ELR (cell line): Measurements from ENCODE around the gene POU2F3.

Experiments
- DNase-seq: peaks from one replicate; pipeline ENCODE4 v3.0.0-alpha.2; 2015; ENCODE audit warnings: low read depth

POU2F3 gene

DNA sequence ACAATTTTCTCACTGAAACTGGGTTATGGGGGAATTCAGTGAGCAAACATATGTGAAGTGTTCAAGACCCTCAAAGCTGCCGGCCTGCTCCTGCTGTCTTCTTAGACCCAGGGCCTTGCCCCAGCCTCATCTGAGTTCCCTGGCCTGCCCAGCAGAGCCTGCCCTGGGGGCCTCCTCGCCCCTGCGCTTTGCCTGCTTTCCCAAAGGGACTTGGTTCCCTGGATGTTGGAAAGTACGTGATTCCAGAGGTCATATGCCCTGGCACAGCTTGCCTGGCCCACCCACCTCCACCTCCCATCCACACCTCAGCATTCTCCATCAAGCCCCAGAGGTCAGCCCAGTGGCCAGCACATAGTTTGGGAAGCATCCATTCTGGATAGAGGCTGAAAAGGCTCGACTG is 13.7 kb upstream of the POU2F3 start:
- no peak for DNase-seq

DNA sequence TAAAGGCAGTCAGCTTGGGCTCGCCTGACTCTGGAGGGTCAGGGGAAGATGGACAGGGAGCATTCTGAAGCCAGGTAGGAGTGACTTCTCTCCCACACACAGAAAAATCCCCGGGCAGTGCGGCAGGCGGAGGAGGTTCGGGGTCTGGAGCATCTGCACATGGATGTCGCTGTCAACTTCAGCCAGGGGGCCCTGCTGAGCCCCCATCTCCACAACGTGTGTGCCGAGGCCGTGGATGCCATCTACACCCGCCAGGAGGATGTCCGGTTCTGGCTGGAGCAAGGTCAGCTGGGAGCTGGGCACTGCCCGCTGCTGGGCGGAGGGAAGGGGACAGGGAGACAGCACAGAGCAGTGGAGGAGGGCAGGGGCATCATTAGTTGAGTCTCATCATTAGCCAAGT is 13.2 kb upstream of the POU2F3 start:
- no peak for DNase-seq

DNA sequence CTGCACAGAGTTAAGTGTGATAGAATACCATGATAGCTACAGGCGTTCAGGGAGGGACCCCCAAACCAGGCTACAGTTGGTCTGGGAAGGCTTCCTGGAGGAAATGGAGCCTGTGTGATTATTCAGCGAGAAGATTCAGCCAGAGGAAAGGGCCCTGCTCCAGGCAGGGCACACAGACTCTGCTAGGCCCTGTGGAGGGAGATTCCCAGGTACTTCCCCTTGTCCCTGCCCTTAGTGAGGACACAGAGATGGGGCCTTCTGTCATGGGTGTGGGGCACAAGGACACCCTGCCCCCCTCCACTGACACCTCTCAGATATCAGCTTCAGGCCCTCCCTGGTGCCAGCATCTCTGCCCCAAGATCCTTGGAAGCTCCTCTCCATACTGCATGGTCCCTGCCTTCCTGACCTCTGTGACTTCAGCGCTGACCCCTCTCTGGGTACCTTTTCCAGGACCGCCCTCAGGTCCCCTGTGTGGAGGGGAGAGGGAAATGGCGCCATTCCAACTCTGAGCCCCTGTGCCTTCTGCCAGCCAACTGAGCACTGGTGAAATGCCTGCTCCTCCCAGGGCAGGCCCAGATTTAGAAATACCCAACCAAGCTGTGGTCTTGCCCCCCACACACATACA is 12.6 kb upstream of the POU2F3 start:
- DNase-seq: no peak

DNA sequence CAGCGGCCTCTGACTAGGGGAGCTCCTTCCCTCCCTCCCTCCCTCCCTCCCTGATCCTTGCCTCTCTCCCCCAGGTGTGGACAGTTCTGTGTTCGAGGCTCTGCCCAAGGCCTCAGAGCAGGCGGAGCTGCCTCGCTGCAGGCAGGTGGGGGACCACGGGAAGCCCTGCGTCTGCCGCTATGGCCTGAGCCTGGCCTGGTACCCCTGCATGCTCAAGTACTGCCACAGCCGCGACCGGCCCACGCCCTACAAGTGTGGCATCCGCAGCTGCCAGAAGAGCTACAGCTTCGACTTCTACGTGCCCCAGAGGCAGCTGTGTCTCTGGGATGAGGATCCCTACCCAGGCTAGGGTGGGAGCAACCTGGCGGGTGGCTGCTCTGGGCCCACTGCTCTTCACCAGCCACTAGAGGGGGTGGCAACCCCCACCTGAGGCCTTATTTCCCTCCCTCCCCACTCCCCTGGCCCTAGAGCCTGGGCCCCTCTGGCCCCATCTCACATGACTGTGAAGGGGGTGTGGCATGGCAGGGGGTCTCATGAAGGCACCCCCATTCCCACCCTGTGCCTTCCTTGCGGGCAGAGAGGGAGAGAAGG is 11.1 kb upstream of the POU2F3 start:
- DNase-seq: peak; percentile 22

DNA sequence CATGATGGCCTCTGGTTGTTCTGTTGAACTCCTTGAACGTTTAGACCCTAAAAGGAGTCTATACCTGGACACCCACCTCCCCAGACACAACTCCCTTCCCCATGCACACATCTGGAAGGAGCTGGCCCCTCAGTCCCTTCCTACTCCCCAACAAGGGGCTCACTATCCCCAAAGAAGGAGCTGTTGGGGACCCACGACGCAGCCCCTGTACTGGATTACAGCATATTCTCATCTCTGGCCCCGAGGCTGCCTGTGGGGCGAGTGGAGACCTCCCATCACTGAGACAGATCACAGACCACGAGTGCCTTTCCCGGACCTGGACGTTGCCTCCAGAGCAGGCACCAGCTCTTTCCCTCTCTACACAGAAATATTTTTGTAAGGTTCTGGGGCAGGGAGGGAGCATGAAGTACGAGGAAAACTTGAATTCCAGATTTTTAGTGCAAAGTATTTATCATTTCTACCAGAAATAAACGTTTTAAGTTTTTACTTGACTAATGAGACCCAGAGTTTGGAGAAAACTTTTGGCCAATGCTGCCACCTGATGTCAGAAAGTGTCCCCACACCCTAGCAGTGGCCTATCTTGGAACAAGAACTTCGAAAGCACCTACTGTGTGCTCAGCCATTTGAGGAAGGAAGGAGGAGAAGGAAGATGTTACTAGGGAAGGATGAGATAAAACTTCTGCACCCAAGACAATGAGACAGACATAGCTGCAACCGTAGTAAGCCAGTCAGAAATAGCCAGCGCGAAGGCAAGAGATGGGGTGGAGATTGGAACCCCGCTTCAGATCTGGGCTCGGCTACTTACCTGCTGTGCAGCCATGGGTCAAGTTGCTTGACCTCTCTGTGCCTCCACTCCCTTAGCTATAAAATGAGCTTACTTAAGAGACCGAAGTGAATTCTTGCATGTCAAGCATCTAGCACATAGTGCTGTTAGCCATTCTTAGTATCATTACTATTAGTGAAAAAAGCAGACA is 10.2 kb upstream of the POU2F3 start:
- DNase-seq: peak; percentile 51

DNA sequence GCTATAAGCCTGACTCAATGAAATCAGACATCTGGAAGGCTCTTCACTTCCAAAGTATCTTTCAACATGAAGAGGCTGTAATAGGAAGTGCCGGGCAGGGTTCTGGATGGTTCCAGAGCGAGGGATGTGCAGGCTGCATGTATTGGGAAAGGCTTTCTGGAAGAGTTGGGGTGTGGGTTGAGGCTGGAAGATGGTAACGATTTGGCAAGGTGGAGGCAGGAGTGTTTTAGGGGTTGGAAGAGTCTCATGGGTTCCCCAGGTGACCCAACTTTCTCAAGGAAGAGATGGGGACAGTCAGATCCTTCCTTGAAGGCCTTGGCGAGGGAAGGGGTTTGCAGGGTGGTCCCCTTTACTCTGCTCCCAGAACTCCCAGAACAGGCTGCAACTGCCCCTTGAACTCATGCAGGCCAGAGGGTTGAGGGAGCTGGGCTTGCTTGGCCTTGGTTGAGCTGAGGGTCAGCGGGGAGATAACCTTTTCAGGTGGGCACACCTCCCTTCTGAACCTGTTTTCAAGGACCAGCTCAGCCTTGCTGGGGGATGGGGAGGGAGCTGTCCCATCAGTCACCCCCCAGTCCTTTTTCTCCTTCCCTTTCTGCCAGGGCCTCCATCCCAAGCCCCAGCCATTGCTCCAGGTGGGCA is 9.4 kb upstream of the POU2F3 start:
- no peak for DNase-seq

DNA sequence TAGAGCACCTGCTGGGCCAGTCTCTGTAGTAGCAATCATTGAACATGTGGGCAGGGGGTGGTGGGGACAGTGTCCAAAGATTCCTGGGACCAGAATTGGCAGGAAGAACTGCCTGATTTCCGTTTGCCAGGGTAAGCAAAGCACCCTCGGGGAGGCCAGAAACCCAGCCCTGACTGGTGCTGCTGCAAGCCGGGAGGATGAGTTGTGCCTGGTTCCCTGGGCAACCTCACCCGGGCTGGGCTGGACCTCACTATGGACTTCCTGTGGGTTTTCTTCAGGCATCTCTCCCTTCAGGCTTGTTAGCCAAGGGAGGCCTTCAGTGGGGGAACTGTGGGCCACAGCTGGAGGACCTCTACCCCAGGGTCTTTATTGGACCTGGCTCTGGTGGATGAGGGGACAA is 8.0 kb upstream of the POU2F3 start:
- peak; percentile 30 for DNase-seq

DNA sequence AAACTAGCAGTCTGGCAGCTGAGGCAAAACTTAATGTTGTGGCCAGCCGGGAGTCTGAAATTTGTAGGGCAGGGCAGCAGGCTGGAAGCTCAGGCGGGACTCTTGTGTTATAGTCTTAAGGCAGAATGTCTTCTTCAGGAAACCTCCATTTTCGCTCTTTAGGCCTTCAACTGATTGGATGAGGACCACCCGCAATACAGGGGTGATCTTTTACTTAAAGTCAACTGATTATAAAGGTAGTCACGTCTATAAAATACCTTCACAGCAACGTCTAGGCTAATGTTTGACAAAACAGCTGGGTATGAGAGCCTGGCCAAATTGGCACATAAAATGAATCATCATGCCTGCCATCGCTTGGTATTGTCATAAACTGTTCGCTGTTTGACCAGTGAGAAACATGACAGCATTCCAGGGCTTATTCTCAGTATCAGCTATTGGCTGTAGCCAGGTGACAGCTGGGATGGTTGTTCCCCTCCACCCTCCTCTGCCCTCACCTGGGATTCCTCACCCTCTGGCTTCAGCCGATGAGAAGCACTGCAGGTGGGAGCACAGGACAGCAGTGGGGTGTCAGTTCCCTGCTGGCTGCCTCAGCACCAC is 6.6 kb upstream of the POU2F3 start:
- DNase-seq: no peak

DNA sequence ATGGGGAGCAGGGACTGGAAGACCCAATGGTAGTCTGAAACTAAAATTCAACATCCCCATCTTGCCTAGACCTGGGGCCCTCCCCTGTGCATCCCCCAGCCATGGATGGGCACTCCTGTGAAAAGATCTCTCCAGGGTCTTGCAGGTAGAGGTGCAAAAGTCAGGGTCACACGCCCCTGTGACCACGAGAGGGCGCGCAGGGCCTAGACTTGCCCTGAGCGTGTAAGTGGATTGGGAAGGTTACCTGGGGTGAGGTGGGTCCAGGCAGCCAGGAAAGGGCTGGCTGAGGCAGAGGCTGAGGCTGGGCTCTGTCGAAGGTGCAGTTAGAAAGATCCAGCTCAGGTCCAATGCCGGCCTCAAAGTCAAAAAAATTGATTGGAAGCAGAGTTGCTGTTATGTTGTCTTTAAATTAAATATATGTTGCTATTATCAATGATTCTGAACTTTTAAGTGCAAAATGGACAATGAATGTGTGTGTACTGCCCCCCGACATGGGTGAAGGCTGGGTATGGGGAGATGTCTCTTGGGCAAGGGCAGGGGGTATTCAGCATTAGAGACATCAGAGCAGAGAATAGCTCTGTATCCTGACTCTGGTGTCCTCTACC is 4.8 kb upstream of the POU2F3 start:
- peak; percentile 50 for DNase-seq

DNA sequence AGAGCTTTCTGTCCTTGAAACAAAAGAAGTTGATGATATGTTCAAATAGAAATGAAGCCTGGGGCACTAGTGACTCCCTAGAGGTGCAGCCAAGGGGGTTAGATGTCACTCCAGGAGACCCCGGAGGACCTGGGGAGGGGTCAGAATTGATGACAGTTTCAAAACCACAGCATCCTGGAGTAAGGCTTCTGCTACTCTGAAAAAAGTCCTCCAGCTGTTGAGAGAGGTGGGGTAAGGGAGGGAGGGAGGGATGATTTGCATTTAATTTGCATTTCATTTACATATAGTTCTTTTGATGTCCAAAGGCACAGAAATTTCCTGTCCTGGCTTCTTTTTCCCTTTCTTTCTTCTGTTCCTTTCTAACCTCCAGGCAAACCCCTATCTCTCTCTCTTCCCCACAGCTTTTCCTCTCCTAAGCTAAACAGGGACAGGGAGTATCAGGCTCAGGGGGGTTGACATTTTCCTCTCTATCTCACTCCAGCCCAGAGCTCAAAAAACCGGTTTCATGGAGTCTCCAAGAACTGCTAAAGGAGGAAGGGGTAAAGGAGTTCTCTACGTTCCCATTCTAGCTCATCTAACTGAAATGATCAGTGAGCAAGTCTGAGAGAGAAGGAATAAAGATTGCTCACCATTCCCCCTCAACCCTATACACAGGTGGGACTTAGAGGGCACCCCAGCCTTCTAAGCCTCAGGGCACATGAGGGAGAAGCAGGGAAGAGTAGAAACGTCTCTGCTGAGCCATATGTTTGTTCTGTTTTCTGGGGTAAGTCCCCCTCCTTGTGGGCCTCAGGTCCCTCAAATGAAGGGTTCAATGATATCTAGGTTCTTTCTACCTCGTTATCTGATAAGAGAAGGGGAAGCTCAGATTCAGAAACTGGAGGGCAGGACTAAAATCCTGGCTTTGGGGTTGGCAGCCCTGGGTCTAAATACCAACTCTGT is 3.5 kb upstream of the POU2F3 start:
- DNase-seq: peak; percentile 73

DNA sequence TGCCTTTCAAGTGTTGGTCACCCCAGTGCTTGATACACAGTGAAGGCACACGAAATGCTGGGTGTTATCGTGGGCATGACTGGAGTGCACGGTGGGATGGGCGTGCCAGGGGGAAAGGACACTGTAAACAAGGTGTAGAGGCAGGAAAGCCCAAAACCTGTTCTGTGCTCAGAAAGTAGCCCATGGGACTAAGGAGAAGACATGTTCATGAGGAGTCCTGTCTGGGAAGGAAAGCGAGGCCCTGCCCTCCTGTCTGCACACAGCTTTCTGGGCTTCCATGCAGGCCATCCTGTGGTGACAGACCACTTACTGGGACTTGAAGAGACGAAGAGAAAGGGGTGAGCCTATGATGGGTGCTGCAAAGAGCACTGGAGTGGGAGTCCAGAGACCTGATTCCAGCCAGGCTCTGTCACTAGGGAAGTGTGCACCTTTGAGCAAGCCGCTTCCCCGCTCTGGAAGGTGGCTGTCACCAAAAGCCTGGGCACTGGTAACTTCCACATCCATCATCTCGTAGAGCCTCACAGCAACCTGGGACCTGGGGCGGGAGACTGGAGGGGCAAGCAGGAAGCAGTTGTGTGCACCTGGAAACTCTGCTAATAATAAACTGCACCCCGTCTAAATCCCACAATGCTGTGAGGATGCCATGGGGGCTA is 846 bp upstream of the POU2F3 start:
- DNase-seq: no peak

DNA sequence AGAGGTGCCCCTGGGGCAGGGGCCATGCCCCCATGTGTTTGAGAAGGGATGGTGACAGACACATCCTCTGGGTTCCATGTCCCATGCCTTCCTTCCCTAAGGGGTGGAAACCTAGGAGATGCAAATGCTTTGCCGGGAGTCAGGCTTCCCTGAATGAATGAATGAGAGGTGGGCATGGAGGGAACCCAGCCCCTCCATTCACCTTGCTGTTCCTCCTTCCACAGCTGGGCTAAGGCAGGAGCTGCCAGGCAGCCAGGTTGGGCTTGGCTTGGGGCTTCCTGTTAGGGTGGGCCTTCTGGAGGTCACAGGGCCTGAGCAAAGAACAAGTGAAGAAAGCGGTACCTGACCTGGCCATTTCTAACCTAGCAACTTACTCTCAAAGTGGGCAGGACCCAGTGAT is 926 bp downstream of the POU2F3 start:
- DNase-seq: no peak

DNA sequence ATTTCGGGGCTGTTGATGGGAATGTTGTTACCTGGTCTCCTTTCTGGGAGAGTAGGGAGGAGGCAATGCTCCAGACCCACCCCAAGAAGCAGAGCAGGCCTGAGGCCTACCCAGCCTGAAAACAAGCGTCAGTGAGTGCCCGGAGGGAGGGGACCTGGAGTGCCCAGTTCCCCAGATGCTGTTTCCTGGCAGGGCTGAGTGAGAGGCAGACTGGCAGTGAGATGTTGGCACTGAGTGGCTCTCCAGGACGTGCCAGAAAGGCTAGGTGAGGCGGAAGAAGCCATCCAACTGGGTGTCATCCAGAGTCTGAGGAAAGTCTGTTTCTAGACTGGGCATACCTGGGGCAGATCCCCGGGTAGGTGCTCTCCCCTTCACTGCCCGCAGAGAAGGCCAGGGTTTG is 1.3 kb downstream of the POU2F3 start:
- DNase-seq: no peak

DNA sequence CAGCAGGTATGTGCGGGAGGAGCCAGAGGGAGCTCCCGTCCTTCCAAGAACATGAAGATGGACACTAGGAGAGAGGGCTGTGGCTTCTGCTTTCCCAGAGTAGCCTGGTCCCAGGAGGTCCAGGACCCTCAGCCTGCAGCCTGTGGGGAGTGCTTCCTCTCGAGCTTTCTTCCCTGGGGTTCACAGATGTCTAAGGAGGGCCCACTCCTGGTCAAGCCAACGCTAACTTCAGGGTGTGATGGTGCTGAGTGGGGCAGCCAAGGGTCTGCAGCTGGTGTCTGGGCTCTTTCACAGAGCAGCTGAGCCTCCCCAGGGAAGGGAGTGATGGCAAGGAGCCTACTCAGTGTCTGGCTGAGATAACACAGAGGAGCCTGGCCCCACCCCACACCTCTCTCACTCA is 3.3 kb downstream of the POU2F3 start:
- DNase-seq: no peak

DNA sequence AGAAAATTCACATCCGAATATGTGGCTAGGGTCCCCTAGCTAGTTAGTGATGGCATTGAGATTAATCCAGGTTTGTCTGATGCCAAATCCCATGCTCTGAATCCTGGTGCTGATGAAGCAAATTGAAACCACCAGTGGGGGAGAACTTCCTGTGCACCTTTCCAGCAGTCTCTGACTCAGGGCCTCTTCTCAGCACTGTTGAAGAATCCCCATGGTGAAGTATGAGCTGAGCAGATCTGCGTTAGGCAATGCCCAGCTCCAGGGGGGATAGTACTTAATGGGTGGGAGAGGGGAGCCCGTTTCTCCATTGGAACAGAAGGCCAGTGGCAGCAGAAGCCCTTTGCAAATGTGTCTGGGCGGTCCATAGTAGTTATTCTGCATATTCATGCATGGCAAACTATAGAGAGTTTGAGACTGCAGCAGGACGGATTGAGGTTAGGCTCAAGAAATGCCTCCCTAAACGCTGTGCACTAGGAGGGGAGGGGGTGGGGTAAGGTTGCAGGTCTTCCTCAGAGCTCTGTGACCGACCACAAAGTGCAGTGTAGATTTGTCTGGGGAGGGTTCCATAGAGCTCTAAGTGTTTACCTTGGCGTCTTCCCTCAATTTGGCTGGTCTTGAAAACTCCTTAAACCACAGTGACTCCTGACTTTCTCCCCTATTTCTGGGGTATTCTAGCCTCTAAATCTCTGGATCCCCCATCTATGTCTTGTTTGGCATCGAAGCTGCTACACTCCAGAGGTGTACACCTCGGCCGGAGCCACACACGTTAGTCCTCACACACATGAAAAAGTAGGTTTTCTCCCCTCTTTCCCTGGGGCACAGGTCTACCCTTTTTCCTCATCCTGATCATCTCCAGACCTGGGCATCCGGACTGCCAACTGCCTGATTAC is 4.8 kb downstream of the POU2F3 start:
- DNase-seq: peak; percentile 26

DNA sequence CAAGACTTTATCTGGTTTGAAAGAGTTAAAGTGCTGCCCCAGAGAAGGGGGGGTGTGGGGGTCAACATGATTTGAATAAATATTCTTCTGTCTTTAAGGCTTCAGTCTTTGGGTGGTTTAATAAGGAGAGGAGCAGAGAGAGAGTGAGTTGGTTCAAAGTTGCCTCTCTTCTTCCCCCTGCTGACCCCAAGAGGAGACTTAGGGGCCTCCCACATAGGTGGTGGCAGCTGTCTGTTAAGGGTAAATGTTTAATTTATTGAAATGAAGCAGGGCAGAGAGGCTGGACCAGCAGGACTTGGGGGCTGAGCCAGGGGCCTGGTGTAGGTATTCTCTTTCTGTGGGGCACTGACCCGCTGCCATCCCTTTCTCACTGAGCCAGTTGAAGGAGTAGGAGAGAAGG is 5.5 kb downstream of the POU2F3 start:
- DNase-seq: no peak

DNA sequence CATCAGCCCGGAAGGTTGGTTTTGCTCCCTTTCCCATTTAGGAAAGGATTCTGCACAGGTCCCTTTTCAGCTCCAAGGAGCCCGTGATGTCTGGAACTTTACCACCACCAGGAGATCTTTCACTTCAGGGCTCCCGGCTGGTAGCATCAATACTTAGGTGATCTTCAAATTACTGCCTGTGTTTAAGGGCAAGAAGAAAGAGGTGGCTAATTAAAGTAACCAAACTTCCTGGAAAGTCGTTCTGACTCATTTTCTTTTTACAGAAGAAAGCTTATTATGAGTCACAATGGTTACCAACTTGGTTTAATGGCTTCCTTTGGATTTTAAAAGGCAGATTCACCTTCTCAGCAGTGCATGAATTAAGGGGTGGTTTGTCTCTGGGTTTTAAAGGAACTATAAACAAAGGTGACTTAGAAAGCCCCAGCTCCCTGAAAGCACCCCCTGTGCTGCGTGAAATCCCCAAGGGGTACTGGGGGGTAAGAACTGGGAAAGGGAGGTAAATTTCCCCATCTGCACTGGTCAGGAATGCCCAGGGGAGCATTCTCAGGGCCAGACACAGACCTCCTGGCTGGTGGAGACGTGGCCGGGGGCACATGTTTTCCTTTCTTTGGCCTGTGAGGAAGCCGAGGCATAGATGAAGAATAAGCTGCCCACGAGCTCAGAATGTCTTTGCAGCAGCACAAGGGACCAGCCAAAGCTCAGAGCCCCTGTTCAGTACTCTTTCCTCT is 8.8 kb downstream of the POU2F3 start:
- peak; percentile 77 for DNase-seq
